GM12872 (cell line): Measurements from ENCODE around the gene ABHD16A.

Experiments used
- CTCF ChIP-seq: IDR thresholded peaks from 3 replicates; pipeline ENCODE4 v1.5.1; 2011; ENCODE audit warnings: low read depth, mild to moderate bottlenecking, low read length, moderate library complexity; ENCODE audit not compliant: insufficient read depth

Gene ABHD16A

GRCh38 chr6:31676904-31677303 is 26.2 kb downstream of the ABHD16A start:
- no peak for TF ChIP-seq CTCF

GRCh38 chr6:31676322-31676903 is 26.7 kb downstream of the ABHD16A start:
- TF ChIP-seq CTCF, result no peak

- no peak for TF ChIP-seq CTCF
Observed at GRCh38 chr6:31669676-31670075, 33.4 kb downstream of the ABHD16A start, which contains the start of gene LY6G5B. Gene LY6G5B, plus strand, starts transcription at chr6:31669976. Its CDS starts 975 bp downstream, at chr6:31670951.

- TF ChIP-seq CTCF, result no peak
Observed at GRCh38 chr6:31666337-31666965, 36.7 kb downstream of the ABHD16A start.

GRCh38 chr6:31665501-31666336 is 37.4 kb downstream of the ABHD16A start, which contains the start of gene CSNK2B:
Gene CSNK2B, plus strand, starts transcription at chr6:31666080. Its CDS starts 752 bp downstream, at chr6:31666832.
- no peak for TF ChIP-seq CTCF

- no peak for TF ChIP-seq CTCF
Observed at GRCh38 chr6:31664790-31665500, 38.2 kb downstream of the ABHD16A start, which contains the start of gene GPANK1. Gene GPANK1, minus strand, starts transcription at chr6:31664997. Its CDS starts 519 bp downstream, at chr6:31664478.
